ENCODE measurements around the gene GRM4.

GRM4 gene

GRCh38 chr6:34082864-34083626 is 62.8 kb downstream of the GRM4 start:
- no peak for DNase-seq (ENCODE audit: low spot score)

- no peak for DNase-seq (ENCODE audit: low spot score)
Measured at GRCh38 chr6:34082348-34082747, 63.5 kb downstream of the GRM4 start.

DNA sequence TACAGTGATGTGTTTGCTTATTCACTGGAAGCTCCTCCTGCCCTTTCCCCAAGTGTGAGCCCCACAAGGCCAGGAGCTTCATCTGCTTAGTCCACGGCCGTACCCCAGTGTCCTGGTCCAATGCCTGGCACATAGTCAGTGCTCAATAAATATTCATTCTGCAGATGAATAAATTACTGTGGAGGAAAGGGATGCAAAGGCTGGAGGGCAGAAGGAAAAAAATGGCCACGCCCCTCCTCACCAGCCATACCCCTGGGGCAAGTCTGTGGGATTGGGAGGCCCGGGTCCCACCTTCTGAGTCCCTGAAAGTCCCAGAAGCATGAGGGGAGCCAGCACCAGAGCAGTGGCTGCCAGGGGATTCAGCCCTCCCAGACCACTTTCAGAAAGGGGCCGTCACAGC is 65.5 kb downstream of the GRM4 start:
- DNase-seq (ENCODE audit: low spot score) = no peak

- no peak for DNase-seq (ENCODE audit: low spot score)
Measured at GRCh38 chr6:34079899-34080298, 66.0 kb downstream of the GRM4 start.

GRCh38 chr6:34075906-34076305 is 70.0 kb downstream of the GRM4 start:
- DNase-seq (ENCODE audit: low spot score) = no peak

- DNase-seq (ENCODE audit: low spot score) = no peak
Measured at GRCh38 chr6:34074064-34074742, 71.7 kb downstream of the GRM4 start.

DNA sequence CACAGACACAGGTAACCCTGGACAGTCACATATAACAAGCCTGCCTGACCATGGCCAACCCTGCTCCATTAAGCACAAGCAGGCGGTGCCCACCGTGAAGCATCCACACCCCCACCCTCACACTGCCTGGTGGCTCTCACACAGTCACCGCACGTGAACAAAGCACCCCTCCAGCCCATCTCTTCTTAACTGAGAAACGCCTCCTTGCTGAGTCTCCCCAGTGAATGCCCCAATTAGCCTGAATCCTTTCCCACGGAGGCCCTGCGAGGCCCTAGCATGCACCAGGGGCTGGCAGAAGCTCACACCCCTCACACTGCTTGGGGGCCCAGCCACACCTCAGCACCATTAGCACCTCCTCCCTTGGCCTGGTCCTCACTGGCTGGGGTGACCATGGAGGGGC is 72.3 kb downstream of the GRM4 start:
- no peak for DNase-seq (ENCODE audit: low spot score)

- DNase-seq (ENCODE audit: low spot score) = no peak
Measured at GRCh38 chr6:34072727-34073126, 73.2 kb downstream of the GRM4 start.

GRCh38 chr6:34071884-34072379 is 74.0 kb downstream of the GRM4 start:
- no peak for DNase-seq (ENCODE audit: low spot score)

- DNase-seq (ENCODE audit: low spot score) = no peak
Measured at GRCh38 chr6:34071136-34071883, 74.6 kb downstream of the GRM4 start.

GRCh38 chr6:34070315-34071135 is 75.4 kb downstream of the GRM4 start:
- no peak for DNase-seq (ENCODE audit: low spot score)

DNA sequence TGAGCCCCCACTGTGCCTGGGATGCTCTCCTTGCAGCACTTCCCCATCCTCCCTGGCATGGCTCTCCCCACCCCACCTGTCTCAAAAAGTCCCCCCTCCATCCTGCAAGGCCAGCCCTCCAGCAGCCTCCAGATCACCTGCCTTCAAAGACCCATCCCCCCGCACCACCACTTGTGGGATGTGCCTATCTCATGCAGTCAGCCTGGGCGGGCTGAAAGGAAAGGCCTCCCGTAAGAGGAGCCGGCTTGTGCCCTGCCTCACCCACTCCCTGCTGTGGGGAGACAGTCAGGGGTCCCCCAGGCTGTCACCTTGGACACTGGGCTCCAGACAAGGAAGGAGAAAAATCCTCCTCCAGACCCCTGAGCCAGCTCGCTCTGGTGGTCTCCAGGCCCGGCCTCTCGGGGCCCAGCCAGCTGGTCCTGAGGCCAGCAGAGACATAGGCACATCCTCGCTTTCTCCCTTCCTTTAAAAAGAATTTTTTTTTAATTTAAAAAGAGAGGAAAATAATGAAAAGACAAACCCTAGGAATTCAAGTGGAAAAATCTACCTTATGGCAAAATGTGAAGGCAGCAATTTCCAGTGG is 77.3 kb downstream of the GRM4 start:
- DNase-seq (ENCODE audit: low spot score) = no peak

GRCh38 chr6:34067814-34068213 is 78.1 kb downstream of the GRM4 start:
- DNase-seq (ENCODE audit: low spot score) = no peak

- DNase-seq (ENCODE audit: low spot score) = no peak
Measured at GRCh38 chr6:34066772-34067770, 78.8 kb downstream of the GRM4 start.

- DNase-seq (ENCODE audit: low spot score) = no peak
Measured at GRCh38 chr6:34066218-34066571, 79.7 kb downstream of the GRM4 start.

DNA sequence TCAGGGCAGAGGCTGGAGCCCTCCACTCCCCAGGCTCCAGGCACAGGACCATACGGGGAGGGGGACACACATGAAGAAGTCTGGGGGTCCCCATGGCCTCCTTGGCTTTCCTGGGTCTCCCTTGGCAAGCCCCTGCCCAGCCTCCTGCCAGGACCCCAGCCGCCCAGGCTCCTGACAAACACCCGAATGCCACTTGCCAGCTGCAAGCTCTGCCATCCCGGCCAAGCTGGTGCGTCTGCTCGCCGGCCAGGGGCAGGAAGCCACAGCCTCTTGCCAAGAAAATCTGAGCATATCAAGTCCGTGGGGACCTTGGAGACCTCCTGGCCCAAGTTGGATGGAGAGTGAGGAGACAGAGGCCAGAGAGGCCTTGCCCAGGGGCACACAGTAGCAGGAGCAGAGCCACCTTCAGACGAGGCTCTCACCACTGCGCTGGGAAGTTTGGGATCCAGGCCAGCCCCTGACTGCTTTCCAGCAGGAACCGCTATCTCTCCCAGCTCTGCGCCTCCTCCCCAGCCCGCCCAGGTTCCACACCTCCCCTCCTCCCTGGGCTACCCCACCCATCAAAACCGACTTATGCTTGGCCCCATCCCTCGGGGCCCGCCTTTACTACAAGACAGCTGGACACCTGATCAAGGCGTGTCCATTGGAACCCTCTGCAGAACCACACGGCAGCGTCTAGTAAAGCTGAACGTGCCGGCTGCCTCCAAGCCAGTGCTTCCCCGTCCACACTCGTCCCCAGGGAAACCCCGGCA is 80.2 kb downstream of the GRM4 start:
- no peak for DNase-seq (ENCODE audit: low spot score)

- DNase-seq (ENCODE audit: low spot score) = no peak
Measured at GRCh38 chr6:34064675-34065074, 81.2 kb downstream of the GRM4 start.

DNA sequence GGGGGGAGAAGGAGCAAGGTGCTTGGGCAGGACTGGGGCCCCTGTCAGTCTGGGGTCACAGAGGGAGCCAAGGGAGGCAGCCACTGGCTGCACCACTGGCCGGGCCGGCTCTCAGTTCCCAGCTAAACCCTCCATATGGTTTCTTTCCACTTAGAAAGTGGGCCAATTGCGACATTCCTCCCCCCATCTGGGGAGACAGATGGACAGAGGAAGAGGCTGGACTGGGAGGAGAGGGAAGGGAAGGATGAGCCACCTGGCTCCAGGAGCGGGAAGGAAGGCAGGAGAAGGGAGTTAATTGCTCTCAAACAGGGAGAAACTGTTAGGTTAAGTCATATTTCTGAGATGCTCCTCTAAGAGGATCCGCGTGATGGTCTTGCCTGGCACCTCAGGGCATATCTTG is 82.2 kb downstream of the GRM4 start:
- DNase-seq (ENCODE audit: low spot score) = no peak

GRCh38 chr6:34062815-34063214 is 83.1 kb downstream of the GRM4 start:
- no peak for DNase-seq (ENCODE audit: low spot score)

DNA sequence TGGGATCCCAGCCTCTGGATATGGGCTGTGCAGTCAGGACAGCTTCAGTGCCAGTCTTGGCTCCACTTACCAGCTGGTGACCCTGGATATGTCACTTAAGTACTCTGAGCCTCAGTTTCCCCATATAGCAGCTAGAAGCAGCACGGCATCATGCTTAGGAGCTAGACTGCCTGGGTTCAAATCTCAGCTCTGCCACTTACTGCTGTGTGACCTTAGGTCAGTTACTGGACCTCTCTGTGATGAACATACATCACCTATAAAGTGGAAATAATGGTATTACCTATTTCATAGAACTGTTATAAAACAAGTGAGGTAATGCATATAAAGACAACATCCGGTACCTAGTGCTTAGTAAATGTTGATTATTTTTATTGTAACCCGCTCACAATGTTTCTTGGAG is 83.7 kb downstream of the GRM4 start:
- DNase-seq (ENCODE audit: low spot score) = no peak

Measured in pons (tissue), 1 donor.